CD14-positive monocyte (primary cell): ENCODE measurements around the gene RANBP1. TPM values are rescaled to one million over a fixed set of nuclear protein-coding genes. Genes with fewer than 3 reads are reported as not detected.
"Not testable (repeated sequence)": the region's sequence is repeated elsewhere in the genome, so short reads cannot be mapped to it uniquely, and the experiment has no call there.

Source experiments
- DNase-seq, 3 donors: peaks; one replicate each; pipeline ENCODE4 v3.0.0-alpha.2; 2011 to 2022
- H2AFZ ChIP-seq: 2 replicates; pipeline ENCODE4 v1.6.0; 2012; ENCODE audit warnings: mild to moderate bottlenecking, low read depth, low read length, inconsistent platforms; ENCODE audit not compliant: insufficient read depth, poor library complexity, severe bottlenecking
- H3K27ac ChIP-seq, 2 donors: 1 replicate in 1 of 2; 2 replicates in 1 of 2; pipeline ENCODE4 v1.5.1; 2012 to 2013; ENCODE audit warnings: low read length in 2 of 2, control low read depth in 1 of 2, inconsistent platforms in 1 of 2, low read depth in 1 of 2, mild to moderate bottlenecking in 1 of 2
- H3K27me3 ChIP-seq, 2 donors: one replicate each; pipeline versions ENCODE4 v1.6.0 to v1.6.1; 2011 to 2013; ENCODE audit warnings: low read length in 2 of 2; ENCODE audit not compliant: control insufficient read depth in 2 of 2, insufficient read depth in 2 of 2
- H3K36me3 ChIP-seq, 2 donors: replicated peaks in 1 of 2; 1 replicate in 1 of 2; 2 replicates in 1 of 2; pipeline versions ENCODE4 v1.5.1 to v1.6.1; 2012 to 2013; ENCODE audit warnings: low read length in 2 of 2, control low read depth in 1 of 2, inconsistent platforms in 1 of 2, mild to moderate bottlenecking in 1 of 2; ENCODE audit not compliant: insufficient read depth in 2 of 2, control insufficient read depth in 1 of 2
- H3K4me1 ChIP-seq, 2 donors: 1 replicate in 1 of 2; 2 replicates in 1 of 2; pipeline versions ENCODE4 v1.5.1 to v1.6.1; 2012 to 2013; ENCODE audit warnings: low read length in 2 of 2, control low read depth in 1 of 2, inconsistent platforms in 1 of 2, mild to moderate bottlenecking in 1 of 2, moderate library complexity in 1 of 2; ENCODE audit not compliant: insufficient read depth in 2 of 2, control insufficient read depth in 1 of 2
- H3K4me2 ChIP-seq: replicated peaks from 2 replicates; pipeline ENCODE3; 2012; ENCODE audit warnings: low read length, moderate library complexity, mild to moderate bottlenecking; ENCODE audit not compliant: poor library complexity, severe bottlenecking; ENCODE audit errors: extremely low read depth
- H3K4me3 ChIP-seq, 3 experiments: fragments of 200-600 bp in 1 of 3; sonication (generic) in 1 of 3; replicated peaks in 1 of 3; 1 replicate in 2 of 3; 2 replicates in 1 of 3; pipeline ENCODE4 v1.5.1; 2011 to 2013; ENCODE audit warnings: low read length in 3 of 3, mild to moderate bottlenecking in 3 of 3, control low read depth in 2 of 3, low read depth in 2 of 3, inconsistent platforms in 1 of 3, moderate library complexity in 1 of 3
- H3K79me2 ChIP-seq: 2 replicates; pipeline ENCODE4 v1.6.0; 2012; ENCODE audit warnings: mild to moderate bottlenecking, control low read depth, inconsistent platforms, low read length, moderate library complexity; ENCODE audit not compliant: insufficient read depth
- H3K9ac ChIP-seq: 2 replicates; pipeline ENCODE4 v1.6.0; 2017; ENCODE audit warnings: low read length, mild to moderate bottlenecking; ENCODE audit not compliant: insufficient read depth, poor library complexity, severe bottlenecking
- H3K9me3 ChIP-seq, 2 donors: replicated peaks in 1 of 2; 1 replicate in 1 of 2; 2 replicates in 1 of 2; pipeline versions ENCODE4 v1.5.1 to v1.6.1; 2012 to 2013; ENCODE audit warnings: low read length in 2 of 2, control low read depth in 1 of 2; ENCODE audit not compliant: control insufficient read depth in 1 of 2, insufficient read depth in 1 of 2
- H4K20me1 ChIP-seq: 2 replicates; pipeline ENCODE4 v1.6.0; 2012; ENCODE audit warnings: mild to moderate bottlenecking, low read length, control low read depth, moderate library complexity; ENCODE audit not compliant: insufficient read depth
- H3K27ac Mint-ChIP-seq, 7 donors: one replicate each; pipeline ENCODE4 v1.8.0; 2020; ENCODE audit warnings: mild to moderate bottlenecking in 7 of 7, mixed read lengths in 7 of 7, moderate library complexity in 6 of 7, inconsistent platforms in 2 of 7
- H3K27me3 Mint-ChIP-seq, 3 donors: one replicate each; pipeline ENCODE4 v1.8.0; 2021 to 2022; ENCODE audit warnings: low read depth in 3 of 3, mild to moderate bottlenecking in 3 of 3, mixed read lengths in 3 of 3, moderate library complexity in 3 of 3, inconsistent platforms in 1 of 3
- H3K36me3 Mint-ChIP-seq, 2 donors: one replicate each; pipeline ENCODE4 v1.8.0; 2020; ENCODE audit warnings: mixed read lengths in 2 of 2, inconsistent platforms in 1 of 2, mild to moderate bottlenecking in 1 of 2
- H3K4me1 Mint-ChIP-seq: one replicate; pipeline ENCODE4 v1.8.0; 2020; ENCODE audit warnings: mild to moderate bottlenecking, mixed read lengths
- H3K4me3 Mint-ChIP-seq, 2 donors: one replicate each; pipeline ENCODE4 v1.8.0; 2020; ENCODE audit warnings: mild to moderate bottlenecking in 2 of 2, mixed read lengths in 2 of 2, moderate library complexity in 1 of 2
- H3K9me3 Mint-ChIP-seq, 7 donors: one replicate each; pipeline ENCODE4 v1.8.0; 2020 to 2022; ENCODE audit warnings: mixed read lengths in 7 of 7, mild to moderate bottlenecking in 6 of 7, moderate library complexity in 6 of 7, inconsistent platforms in 2 of 7
- WGBS: methylation state at CpG from one replicate; pipeline ENCODE4 v1.1.5; 2013; ENCODE audit warnings: missing lambda C conversion rate; ENCODE audit not compliant: insufficient coverage; 5-methylcytosine and 5-hydroxymethylcytosine counted together
- intact Hi-C, 2 donors: fragments of 100-400 bp; cut with micrococcal nuclease; formaldehyde crosslinking; loops; one replicate each; pipeline versions ENCODE4 v1.15.0 to v1.15.1; 2023
- polyA plus RNA-seq, 3 donors: library from polyadenylated mRNA; depleted of rRNA in 1 of 3; unstranded in 2 of 3; stranded (reverse) in 1 of 3; fragments of 300-500 nt in 2 of 3; fragments of >200 nt in 1 of 3; fragmentation: Illumina TruSeq in 2 of 3; gene quantifications; 1 replicate in 2 of 3; 2 replicates in 1 of 3; pipeline ENCODE4 v1.2.3, GENCODE V29; 2012 to 2021
- TF ChIP-seq, protein P1 (sequence below): fragments of 200-600 bp; IDR thresholded peaks from one replicate; pipeline ENCODE4 v1.8.0; 2022; ENCODE audit warnings: antibody characterized with exemption, mild to moderate bottlenecking

The RANBP1 gene
- polyA plus RNA-seq, 3 donors: 45.0 to 52.3 (median 47.4) TPM

DNA sequence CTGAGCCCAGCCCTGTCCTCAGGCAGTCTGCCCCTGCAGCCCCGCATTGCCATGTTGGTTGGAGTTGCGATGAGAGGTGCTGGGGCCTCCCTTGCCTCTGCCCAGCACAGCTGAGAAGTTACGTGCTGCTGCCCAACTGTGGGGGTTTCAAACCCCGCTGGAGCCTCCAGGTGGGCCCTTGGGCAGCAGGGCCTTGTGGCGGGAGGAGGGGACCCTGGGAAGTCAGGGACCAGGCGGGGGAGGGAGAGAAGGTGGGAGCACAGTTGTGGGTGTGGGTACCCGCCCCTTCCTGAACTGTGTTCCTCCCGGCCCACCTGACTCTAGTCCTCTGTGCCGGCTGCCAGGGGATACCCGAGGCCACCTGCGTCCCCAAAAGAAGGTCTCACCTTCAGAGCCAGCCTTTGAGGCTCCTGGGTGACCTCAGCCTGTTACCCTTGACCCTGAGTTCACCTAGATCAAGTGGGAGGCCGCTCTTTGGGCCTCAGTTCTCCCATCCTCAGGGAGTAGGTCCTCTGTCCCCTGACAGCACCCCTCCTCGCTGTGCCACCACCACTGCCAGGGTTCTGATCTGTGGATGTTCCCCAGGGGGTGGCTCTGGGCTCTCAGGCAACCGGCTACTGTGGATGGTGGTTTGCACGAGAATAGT is 42.6 kb downstream of the RANBP1 start:
- Mint-ChIP-seq H3K27ac (no peak overlapping the region), H3K4me1 (peaks cover 10% of the 10 kb centered on the region), H3K9me3 (peaks cover 0 to 3% (median 0%) of the 10 kb centered on the region in 7 donors), H3K4me3 (peak overlapping the region in 1 of 2 donors; percentile 65), H3K27me3 (peaks cover 6 to 29% (median 10%) of the 10 kb centered on the region in 3 donors), H3K36me3 (no peaks in the 10 kb centered on the region)
- no peaks in the 10 kb centered on the region for H3K79me2 ChIP-seq
- H3K4me1 ChIP-seq: peaks cover 8 to 9% of the 10 kb centered on the region in 2 donors
- no peak overlapping the region for H3K4me3 ChIP-seq
- no peak overlapping the region for H3K4me2 ChIP-seq
- peak overlapping the region; percentile 15 for H3K9ac ChIP-seq
- no peaks in the 10 kb centered on the region for H3K9me3 ChIP-seq
- H3K36me3 ChIP-seq: no peaks in the 10 kb centered on the region
- no peak overlapping the region for H2AFZ ChIP-seq
- H3K27ac ChIP-seq: no peak overlapping the region
- WGBS: 9% methylated on average over 12 of the region's 15 CpGs
- no peak for DNase-seq
- H4K20me1 ChIP-seq: no peaks in the 10 kb centered on the region
- no peaks in the 10 kb centered on the region for H3K27me3 ChIP-seq
- TF ChIP-seq, protein P1, sequence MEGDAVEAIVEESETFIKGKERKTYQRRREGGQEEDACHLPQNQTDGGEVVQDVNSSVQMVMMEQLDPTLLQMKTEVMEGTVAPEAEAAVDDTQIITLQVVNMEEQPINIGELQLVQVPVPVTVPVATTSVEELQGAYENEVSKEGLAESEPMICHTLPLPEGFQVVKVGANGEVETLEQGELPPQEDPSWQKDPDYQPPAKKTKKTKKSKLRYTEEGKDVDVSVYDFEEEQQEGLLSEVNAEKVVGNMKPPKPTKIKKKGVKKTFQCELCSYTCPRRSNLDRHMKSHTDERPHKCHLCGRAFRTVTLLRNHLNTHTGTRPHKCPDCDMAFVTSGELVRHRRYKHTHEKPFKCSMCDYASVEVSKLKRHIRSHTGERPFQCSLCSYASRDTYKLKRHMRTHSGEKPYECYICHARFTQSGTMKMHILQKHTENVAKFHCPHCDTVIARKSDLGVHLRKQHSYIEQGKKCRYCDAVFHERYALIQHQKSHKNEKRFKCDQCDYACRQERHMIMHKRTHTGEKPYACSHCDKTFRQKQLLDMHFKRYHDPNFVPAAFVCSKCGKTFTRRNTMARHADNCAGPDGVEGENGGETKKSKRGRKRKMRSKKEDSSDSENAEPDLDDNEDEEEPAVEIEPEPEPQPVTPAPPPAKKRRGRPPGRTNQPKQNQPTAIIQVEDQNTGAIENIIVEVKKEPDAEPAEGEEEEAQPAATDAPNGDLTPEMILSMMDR: no peak
- intact Hi-C loops: loop anchor here (5.0 kb wide), 1 partner anchor 109 kb away; the partner anchor contains the start of gene RTN4R (in 2 of the 2)

DNA sequence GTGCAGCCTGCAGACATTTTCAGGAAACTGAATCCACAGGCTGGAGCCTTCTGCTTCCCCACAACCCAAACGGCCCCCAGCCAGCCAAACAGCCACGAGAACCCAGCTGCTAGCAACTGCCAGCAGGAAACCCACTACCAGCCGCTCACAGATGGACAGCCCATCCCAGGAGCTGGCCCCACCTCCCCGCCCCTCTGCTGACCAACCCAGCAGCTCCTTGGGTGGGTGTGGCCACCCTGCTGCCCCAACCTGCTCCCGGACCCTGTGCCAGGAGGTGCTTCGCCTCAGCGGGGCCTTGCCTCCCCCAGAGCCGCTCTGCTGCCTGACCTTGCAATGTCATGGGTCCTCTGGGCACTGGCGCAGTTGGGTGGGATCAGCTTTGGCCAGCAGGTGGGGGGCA is 43.2 kb downstream of the RANBP1 start:
- DNase-seq: no peak
- Mint-ChIP-seq H3K27ac (no peak overlapping the region), H3K9me3 (peaks cover 0 to 3% (median 0%) of the 10 kb centered on the region in 7 donors), H3K4me1 (peaks cover 10% of the 10 kb centered on the region), H3K36me3 (no peaks in the 10 kb centered on the region), H3K27me3 (peaks cover 6 to 29% (median 10%) of the 10 kb centered on the region in 3 donors), H3K4me3 (peak overlapping the region in 1 of 2 donors; percentile 65)
- H2AFZ ChIP-seq: no peak overlapping the region
- intact Hi-C loops: loop anchor here (5.0 kb wide), 1 partner anchor 108 kb away; the partner anchor contains the start of gene RTN4R (in 2 of the 2)
- no peak overlapping the region for H3K27ac ChIP-seq
- WGBS: 0% methylated on average over 6 of the region's 9 CpGs
- TF ChIP-seq, protein P1: no peak
- H3K27me3 ChIP-seq: no peaks in the 10 kb centered on the region
- H3K4me2 ChIP-seq: no peak overlapping the region
- H3K4me3 ChIP-seq: no peak overlapping the region
- no peaks in the 10 kb centered on the region for H3K36me3 ChIP-seq
- no peaks in the 10 kb centered on the region for H3K9me3 ChIP-seq
- H3K9ac ChIP-seq: peak overlapping the region; percentile 15
- H3K79me2 ChIP-seq: no peaks in the 10 kb centered on the region
- H3K4me1 ChIP-seq: peaks cover 8 to 9% of the 10 kb centered on the region in 2 donors
- no peaks in the 10 kb centered on the region for H4K20me1 ChIP-seq

DNA sequence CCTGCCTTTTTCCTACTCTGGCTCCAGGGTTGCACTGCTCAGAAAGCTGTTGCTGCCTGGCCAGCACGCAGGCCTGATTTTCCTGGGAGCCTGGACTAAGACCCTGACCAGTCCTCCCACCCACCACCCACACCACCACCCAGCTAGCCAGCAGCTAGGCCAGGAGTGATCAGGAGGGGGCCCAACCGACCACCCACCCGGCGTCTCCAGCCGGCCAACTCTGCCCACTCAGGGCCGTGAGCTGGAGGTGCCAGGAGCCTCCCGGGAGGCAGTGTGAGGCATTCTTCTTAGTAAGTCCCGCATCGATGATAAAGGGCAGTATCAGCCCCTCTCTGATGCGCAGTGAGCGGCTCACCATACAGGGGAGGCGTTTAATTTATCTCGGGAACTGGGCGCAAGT is 43.6 kb downstream of the RANBP1 start:
- H3K4me3 Mint-ChIP-seq: not testable (repeated sequence)

More for the DNA sequence above, 43.6 kb downstream of the RANBP1 start:
- H3K4me3 ChIP-seq, H3K27me3 ChIP-seq, H3K9ac ChIP-seq, H3K9me3 Mint-ChIP-seq, H2AFZ ChIP-seq, DNase-seq, H3K27ac ChIP-seq, H3K36me3 Mint-ChIP-seq, H3K4me2 ChIP-seq, H3K9me3 ChIP-seq, H3K4me1 Mint-ChIP-seq, H3K27ac Mint-ChIP-seq, H3K4me1 ChIP-seq, H3K36me3 ChIP-seq, H3K79me2 ChIP-seq, H4K20me1 ChIP-seq: not testable (repeated sequence)
- 25% methylated on average over 4 of the region's 14 CpGs for WGBS
- intact Hi-C loops: loop anchor here (5.0 kb wide), 1 partner anchor 108 kb away; the partner anchor contains the start of gene RTN4R (in 2 of the 2)
- peaks cover 5 to 29% (median 12%) of the 10 kb centered on the region in 3 donors for H3K27me3 Mint-ChIP-seq
